Measurements from ENCODE around the gene MYO1F.
"Not testable (repeated sequence)": the region's sequence is repeated elsewhere in the genome, so short reads cannot be mapped to it uniquely, and the experiment has no call there.

MYO1F gene

DNA sequence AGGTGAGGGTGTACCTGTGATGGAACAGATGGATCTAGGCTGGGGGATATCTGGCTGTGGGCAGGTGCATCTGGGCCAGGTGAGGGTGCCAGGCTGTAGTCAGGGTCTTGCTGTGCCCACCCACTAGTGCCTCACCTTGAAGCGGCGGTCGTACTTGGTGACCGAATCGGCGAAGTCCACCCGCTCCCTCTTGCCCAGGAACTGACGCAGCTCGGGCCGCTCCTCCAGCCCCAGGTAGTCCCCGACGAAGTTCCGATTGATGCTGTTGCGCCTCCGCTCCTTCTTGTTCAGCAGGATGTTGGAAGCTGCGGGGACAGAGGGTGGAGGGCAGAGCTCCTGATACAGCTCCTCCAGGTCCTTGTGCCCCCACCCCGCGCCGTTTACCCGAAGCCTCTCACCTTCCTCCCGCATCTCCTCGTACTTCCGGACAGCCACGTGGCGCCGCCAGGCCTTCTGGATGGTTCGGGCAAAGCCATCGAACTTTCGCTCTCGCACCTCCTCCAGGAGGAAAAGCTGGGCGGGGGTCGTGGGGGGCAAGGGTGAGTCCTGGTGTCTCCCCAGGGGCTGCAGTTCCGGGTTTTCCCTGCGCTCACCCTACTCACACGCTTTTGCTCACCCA, 47.1 kb downstream of the MYO1F start:
- no peak for DNase-seq
- in situ Hi-C loops (cut with HindIII; ENCODE audit: low pct_ligation_motif_present, low pct_unique_long_range_greater_than_20kb, low sequenced_read_pairs), result no loop called here

DNA sequence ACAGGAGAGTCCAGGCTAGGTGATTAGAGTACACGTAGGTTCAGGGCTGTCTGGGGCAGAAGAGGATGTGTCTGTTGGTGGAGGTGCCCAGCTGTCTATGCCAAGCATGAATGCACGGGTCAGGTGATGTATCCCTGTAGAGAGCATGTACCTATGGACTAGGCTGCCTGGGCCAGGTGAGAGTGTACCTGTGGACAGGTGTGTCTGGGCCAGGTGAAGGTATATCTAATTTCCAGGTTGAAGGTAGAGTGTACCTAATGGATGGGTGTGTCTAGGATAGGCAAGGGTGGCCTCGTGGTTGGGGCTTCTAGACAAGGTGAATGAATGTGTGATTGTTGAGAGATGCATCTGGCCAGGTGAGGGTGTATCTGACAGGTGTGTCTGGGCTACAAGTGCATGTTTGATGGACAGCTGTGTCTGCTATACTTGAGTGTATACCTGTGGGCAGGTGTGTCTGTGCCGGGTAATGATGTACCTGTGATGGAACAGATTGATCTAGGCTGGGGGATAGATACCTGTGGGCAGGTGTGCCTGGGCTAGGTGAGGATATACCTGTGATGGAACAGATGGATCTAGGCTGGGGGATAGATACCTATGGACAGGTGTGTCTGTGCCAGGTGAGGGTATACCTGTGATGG, 47.8 kb downstream of the MYO1F start:
- in situ Hi-C loops (cut with HindIII; ENCODE audit: low pct_ligation_motif_present, low pct_unique_long_range_greater_than_20kb, low sequenced_read_pairs), result no loop called here

DNA sequence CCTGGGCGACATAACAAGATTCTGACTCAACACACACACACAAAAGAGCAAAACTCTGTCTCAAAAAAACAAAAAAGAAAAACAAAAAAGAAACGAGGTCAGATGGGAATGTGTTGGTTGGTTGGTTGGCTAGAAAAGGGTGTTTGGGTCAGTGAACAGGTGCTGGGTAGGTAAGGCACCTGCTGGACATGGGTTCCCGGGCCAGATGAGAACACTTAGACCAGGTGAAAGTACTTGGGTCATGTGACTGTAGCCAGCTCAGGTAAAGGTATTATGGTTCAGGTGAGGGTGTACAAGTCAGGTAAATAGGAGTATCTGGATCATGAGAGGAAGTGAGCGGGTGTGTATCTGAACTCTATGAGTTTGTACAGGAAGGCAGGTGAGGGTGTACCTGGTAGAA, 48.7 kb downstream of the MYO1F start:
- in situ Hi-C loops (cut with HindIII; ENCODE audit: low pct_ligation_motif_present, low pct_unique_long_range_greater_than_20kb, low sequenced_read_pairs), result no loop called here
- DNase-seq, result no peak

More for the DNA sequence above, 47.8 kb downstream of the MYO1F start:
- DNase-seq, result no peak

DNA sequence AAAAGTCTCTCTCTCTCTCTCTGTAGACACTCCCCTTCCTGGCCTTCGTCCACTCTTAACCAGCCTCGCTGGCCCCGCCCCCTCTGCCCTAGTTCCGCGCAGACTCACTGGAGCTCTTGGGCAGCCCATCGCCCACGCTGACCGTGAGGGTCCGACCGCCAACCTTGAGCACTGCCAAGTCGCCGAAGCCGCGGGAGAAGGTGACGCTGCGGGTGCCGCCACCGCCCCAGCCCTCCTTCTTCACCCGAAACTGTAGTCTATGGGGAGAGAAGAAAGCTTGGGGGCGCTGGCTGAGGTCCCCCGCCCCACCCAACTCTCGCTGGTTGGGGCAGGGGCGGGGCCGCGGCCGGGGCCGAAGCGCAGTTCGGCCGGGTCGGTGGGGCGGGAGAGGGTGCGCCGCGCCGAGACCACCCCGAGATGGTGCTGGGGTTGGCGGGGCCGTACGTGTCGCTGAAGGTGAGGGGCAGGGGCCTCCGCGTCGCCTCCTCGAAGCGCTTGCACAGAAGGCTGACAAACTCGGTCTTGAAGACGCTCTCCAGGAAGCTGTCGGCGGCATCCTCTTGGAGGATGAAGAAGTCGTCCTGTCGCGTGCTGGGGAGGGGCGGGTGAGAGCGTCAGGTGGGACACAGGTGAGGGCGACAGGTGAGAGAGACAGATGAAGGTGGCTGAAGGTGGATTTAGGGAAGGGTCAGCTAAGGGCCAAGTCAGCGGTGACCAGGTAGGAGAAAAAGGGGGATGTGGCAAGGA, 50.7 kb downstream of the MYO1F start:
- peak; percentile 86 for DNase-seq
- in situ Hi-C loops (cut with HindIII; ENCODE audit: low pct_ligation_motif_present, low pct_unique_long_range_greater_than_20kb, low sequenced_read_pairs), result no loop called here

DNA sequence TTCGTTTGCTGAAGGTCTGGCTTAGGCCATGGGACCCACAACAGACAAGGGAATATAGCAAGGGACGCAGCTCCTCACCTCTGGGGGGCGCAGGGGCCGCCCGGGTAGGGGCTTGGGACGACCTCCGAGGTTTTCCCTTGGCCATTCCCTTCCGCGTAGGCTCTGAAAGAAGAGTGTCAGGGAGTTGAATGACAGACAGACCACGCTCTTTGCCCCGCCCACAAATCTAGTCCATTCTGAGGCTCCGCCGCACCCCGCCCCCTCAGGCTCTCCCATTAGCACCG, 51.9 kb downstream of the MYO1F start:
- DNase-seq, result no peak
- in situ Hi-C loops (cut with HindIII; ENCODE audit: low pct_ligation_motif_present, low pct_unique_long_range_greater_than_20kb, low sequenced_read_pairs), result no loop called here

DNA sequence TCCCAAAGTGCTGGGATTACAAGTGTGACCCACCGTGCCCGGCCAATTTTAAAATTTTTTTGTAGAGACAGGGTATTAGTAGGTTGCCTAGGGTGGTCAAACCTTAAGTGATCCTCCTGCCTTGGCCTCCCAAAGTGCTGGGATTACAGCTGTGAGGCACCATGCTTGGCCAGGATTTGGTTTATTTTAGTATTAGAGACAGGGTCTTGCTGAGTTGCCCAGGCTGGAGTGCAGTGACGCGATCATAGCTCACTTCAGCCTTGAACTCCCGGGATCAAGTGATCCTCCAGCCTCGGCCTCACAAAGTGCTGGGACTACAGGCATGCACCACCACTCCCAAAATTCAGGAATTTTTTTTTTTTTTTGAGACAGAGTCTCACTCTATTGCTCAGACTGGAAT, 57.9 kb downstream of the MYO1F start:
- DNase-seq, result no peak
- in situ Hi-C loops (cut with HindIII; ENCODE audit: low pct_ligation_motif_present, low pct_unique_long_range_greater_than_20kb, low sequenced_read_pairs), result no loop called here

DNA sequence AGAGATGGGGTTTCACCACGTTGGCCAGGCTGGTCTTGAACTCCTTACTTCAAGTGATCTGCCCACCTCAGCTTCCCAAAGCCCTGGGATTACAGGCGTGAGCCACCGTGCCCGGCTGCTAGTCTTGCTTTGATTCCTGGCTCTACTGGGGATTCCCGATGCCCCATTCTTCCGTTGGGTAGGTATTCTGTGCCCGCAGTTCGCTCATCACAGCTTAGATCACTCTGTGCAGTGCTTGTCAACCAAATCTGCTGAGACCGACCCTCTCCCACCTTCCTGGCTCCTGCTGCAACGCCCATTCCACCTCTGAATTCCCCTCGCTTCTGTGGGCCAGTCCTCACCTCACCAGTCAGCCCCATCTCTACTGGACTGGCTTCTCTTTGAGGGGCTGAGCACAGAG, 58.7 kb downstream of the MYO1F start:
- in situ Hi-C loops (cut with HindIII; ENCODE audit: low pct_ligation_motif_present, low pct_unique_long_range_greater_than_20kb, low sequenced_read_pairs), result no loop called here
- no peak for DNase-seq

DNA sequence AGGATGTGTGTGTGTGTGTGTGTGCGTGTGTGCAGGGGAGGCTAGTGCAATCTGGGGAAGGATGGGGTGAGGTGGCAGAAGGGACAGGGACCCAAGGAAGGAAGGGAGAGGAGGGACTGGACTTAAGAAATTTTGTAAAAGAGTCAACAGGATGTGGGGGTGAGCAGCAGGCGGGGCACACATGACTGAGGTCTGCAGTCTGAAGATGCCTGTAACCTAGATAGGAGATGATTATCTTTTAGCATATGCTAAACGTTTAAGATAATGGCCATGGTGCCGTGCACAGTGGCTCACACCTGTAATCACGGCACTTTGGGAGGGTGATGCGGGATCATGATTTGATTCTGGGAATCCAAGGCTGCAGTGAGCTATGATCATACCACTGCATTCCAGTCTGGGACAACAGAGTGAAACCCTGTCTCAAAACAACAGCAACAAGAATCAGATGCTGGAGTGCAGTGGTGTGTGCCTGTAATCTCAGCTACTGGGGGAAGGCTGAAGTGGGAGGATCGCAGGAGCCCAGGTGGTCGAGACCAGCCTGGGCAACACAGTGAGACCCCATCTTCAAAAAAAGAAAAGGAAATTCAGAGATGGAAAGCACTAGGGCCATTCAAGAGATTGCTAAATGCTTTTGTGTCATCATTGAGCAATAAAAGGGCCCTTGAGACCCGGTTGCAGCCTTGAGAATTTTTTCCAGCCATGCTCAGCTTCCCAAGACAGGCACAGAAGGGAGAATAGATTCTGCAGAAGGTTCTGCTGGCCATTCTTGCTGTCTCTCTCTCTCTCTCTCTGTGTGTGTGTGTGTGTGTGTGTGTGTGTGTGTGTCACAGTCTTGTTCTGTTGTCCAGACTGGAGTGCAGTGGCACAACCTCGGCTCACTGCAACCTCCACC, 59.4 kb downstream of the MYO1F start:
- no peak for DNase-seq
- in situ Hi-C loops (cut with HindIII; ENCODE audit: low pct_ligation_motif_present, low pct_unique_long_range_greater_than_20kb, low sequenced_read_pairs), result no loop called here

DNA sequence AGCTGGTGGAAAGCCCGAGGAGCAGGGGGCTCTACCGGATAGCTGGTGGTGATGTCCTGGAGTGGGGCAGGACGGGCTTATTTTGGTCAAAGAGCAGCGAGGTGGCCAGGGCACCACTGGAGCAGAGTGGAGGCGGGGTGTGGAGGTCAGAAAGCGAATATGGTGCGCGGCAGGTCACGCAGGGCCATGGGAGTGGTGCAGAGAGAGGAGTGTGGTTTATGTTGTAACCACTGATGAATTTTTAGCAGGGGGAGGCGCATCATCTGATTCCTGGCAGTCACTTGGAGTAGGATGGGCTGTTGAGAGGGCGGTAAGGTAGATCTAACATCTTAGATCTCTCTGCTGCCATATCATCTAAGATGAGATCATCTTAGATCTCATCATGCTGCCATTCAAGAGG, 61.9 kb downstream of the MYO1F start:
- DNase-seq, result no peak
- in situ Hi-C loops (cut with HindIII; ENCODE audit: low pct_ligation_motif_present, low pct_unique_long_range_greater_than_20kb, low sequenced_read_pairs), result no loop called here

DNA sequence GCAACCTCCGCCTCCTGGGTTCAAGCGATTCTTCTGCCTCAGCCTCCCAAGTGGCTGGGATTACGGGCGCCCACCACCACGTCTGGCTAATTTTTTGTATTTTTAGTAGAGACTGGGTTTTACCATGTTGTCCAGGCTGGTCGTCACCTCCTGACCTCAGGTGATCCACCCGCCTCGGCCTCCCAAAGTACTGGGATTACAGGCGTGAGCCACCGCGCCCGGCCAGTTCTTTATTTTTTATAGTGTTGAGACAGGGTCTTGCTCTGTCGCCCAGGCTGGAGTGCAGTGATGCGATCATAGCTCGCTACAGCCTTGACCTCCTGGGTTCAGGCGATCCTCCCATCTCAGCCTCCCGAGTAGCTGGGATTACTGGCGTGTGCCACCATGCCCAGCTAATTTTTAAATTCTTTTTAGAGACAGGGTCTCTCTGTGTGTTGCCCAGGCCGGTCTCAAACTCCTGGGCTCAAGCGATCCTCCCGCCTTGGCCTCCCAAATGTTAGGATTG, 62.7 kb downstream of the MYO1F start:
- in situ Hi-C loops (cut with HindIII; ENCODE audit: low pct_ligation_motif_present, low pct_unique_long_range_greater_than_20kb, low sequenced_read_pairs); DNase-seq: not testable (repeated sequence)

DNA sequence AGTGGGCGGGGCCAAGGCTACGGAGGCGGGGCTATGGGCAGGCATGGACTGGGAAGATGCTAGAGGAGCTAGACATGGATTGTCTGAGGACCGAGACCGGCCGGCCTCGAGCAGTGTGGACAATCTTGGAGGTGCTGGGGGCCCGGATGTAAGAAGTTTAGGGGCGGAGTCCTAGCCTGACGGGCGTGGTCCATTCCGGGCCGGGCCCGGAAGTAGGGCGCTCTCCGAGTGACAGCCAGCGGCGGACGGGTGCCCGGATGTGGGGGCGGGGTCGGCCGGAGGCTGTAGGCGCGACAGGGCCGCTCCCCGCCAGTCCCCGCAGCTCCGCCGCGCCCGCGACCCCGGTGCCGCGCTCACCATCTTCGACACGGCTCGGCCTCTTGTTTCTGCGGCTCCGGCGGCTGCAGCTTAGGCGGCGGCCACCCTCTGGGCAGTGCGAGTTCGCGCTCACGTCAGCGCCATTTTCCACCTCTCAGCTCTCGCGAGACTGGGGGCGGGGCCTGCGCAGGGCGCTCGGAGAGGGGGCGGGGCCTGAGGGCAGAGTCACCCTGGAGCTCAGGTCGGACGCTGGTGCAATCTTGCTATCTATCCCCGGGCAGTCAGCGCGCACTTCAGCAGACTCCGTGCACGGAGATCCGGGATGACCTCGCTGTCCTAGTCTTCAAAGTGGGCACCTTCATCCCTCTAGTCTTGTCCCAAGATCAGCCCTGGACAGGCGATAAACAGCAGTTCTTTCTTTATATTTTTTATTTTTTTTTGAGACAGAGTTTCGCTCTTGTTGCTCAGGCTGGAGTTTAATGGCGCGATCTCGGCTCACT, 63.3 kb downstream of the MYO1F start, which contains the start of gene ZNF414:
TSS of gene ZNF414 (minus strand) at position 481 of the 818 bp plus-strand sequence. CDS start at position 360, 121 bp downstream.
- in situ Hi-C loops (cut with HindIII; ENCODE audit: low pct_ligation_motif_present, low pct_unique_long_range_greater_than_20kb, low sequenced_read_pairs), result no loop called here
- peak; percentile 95 for DNase-seq

DNA sequence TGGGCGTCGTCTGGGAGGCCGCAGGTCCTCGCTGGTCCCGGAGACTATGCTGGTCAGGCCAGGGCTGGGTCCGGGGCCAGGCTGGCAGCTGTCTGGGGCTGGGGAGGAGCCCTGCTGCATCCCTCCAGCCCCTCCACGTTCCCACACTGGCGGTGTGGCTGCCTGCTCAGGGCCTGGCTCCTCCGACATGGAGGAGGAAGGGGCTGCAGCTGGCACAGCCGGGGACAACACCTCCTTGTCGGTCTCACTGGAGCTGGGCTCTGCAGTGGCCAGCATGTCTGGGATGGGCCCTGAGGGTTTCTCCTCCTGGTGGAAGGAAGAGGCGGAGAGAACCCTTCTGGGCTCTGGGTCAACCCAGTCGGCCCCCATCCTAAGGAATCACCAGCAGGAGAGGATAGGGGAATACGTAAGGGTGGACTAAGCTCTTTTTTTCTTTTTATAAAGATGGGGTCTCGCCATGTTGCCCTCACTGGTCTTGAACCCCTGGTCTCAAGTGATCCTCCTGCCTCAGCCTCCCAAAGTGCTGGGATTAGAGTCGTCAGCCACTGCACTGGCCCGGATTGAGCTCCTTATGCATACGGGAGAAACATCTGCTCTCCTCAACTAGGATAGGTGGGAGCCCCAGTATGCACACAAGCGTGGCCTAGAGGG, 64.1 kb downstream of the MYO1F start:
- in situ Hi-C loops (cut with HindIII; ENCODE audit: low pct_ligation_motif_present, low pct_unique_long_range_greater_than_20kb, low sequenced_read_pairs), result no loop called here
- no peak for DNase-seq

DNA sequence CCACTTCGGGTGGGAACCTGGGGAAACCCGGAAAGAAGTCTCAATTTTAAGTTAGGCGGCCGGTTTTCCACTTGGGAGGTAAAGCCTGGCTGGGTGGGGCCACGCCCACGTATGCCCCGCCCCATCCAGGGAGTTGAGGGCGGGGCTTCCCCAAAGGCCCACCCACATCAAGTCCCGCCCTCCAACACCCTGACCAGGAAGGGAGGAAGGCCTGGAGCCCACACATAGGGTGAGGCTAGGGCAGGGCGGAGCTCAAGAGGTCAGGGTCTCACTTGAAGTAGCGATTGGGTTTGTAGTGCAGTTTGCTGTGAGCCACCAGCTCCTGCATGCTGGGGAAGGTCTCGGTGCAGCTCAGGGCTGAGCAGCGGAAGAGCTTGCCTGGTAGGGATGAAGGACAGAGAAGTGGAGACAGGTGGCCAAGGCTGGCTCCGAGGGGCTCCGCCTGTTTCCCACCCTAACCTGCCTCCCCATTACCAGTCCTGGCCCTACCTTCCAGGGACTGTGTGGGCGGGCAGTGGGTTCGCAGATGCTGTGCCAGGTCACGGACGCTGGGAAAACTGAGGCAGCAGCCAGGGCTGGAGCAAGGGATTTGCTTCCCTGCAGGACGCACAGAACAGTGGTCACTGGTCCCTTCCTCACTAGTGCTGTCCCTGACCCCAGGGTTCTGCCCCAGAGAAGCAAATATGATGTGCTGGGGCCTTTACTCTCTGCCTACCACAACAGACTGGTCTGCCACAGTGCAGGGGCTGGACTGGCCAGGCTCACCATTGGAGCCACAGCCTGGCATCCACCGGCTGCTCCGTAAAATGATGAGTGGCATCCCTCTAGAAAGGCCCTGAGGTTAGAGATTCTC, 64.9 kb downstream of the MYO1F start:
- peak; percentile 18 for DNase-seq
- in situ Hi-C loops (cut with HindIII; ENCODE audit: low pct_ligation_motif_present, low pct_unique_long_range_greater_than_20kb, low sequenced_read_pairs), result no loop called here

DNA sequence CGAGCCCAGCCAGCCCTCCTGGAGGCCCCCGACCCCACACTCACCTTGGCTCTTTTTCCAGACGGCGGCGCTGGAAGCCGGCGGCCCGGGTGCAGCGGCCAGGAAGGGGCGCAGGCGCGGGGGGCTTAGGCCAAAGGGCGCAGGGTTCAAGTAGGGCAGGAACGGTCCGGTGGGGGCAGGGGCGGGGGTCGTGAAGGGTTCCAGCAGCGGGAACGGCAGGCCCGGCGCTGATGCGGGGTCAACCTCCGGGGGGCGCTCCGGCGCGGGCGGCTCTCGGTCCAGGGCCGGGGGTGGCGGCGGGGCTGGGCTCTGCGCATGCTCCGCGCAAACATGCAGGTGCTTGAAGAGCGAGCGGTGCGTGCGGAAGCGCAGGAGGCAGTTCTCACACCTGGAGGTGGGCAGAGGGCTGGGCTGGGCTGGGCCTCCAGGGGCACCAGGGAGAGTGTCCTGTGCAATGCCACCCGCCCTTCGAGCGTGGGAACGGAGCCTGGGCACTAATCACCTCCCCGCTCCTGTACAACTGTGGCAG, 65.6 kb downstream of the MYO1F start:
- in situ Hi-C loops (cut with HindIII; ENCODE audit: low pct_ligation_motif_present, low pct_unique_long_range_greater_than_20kb, low sequenced_read_pairs), result no loop called here
- no peak for DNase-seq

DNA sequence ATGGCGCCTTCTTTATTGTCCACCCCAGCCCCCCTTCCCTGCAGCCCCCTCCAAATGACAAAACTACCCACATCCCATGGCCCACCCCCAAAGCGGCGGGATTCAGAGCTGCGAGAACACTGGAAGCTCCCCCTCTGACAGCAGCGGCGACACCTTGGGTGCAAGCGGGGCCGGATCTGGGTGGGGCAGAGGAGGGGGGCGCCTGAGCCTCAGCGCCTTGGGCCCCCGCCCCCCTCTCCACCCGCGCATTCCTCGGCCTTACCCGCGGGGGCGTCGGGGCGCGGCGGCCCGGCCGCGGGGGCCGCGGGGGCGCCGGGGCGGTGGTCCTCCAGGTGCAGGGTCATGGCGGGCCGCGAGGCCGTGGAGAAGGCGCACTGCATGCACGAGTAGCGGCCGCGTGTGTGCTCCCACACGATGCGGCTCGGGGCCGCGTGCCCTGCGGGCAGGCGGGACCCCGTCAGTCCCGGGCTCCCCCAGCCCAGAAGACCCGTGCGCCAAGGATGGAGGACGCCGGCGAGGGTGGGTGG, 66.6 kb downstream of the MYO1F start:
- in situ Hi-C loops (cut with HindIII; ENCODE audit: low pct_ligation_motif_present, low pct_unique_long_range_greater_than_20kb, low sequenced_read_pairs), result no loop called here
- no peak for DNase-seq

DNA sequence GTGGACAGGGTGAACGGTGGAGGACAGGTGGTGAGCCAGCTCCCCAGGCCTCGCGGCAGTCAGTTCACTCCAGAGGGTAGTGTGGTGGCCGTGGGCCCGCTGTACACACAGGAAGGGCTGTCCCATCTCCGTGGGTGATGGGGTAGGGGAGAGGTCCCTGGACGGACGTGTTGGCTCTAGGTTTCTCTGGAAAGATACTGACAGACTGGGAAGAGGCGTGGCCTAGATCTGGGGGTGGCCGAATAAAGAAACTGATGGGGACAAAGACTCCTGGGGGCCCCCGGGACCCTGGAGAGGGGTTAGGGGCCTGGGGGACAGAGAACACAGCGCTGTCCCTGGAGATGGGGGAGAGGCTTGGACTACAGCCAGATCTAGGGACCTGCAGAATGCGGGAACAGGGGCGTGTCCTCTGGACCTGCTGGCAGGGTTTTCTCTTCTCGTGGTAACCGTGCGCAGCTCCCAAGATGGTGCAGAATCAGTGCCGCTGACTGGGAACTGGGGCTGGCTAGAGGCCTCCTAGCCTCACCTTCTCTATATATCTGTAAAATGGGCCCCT, 70.8 kb downstream of the MYO1F start:
- no peak for DNase-seq
- in situ Hi-C loops (cut with HindIII; ENCODE audit: low pct_ligation_motif_present, low pct_unique_long_range_greater_than_20kb, low sequenced_read_pairs), result no loop called here

Data from ACHN (cell line).